Lower leg skin (tissue), 3 donors: ENCODE data around the gene HAGH.
"Not testable (repeated sequence)": the region's sequence is repeated elsewhere in the genome, so short reads cannot be mapped to it uniquely, and the experiment has no call there.

ENCODE experiments used
- CTCF ChIP-seq, 3 donors: fragments of 450-650 bp; IDR thresholded peaks; one replicate each; pipeline ENCODE4 v1.5.1; 2016; ENCODE audit warnings: antibody characterized with exemption in 3 of 3, mild to moderate bottlenecking in 3 of 3, moderate library complexity in 2 of 3
- POLR2A ChIP-seq, 2 donors: fragments of 450-650 bp; IDR thresholded peaks; one replicate each; pipeline ENCODE4 v1.6.1; 2016 to 2017; ENCODE audit warnings: antibody characterized with exemption in 2 of 2, mild to moderate bottlenecking in 1 of 2, moderate library complexity in 1 of 2

GRCh38 chr16:1799263-1799662 is 27.4 kb downstream of the HAGH start:
- TF ChIP-seq CTCF, POLR2A (IDR thresholded peaks at IDR 0.05): not testable (repeated sequence)
